Lower leg skin (tissue), 4 donors: ENCODE results near the gene GALNT18. TPM values are rescaled to one million over a fixed set of nuclear protein-coding genes. Genes with fewer than 3 reads are reported as not detected.

Experiments used
- DNase-seq, 2 donors: peaks; one replicate each; pipeline ENCODE4 v3.0.0-alpha.2; 2019; ENCODE audit warnings: low spot score in 2 of 2
- H3K4me3 ChIP-seq: fragments of 200-600 bp; sonication (generic); 2 replicates; pipeline ENCODE4 v1.5.1; 2017; ENCODE audit warnings: mild to moderate bottlenecking, low read depth; ENCODE audit not compliant: poor library complexity, severe bottlenecking
- POLR2A ChIP-seq, 2 donors: fragments of 450-650 bp; IDR thresholded peaks; one replicate each; pipeline ENCODE4 v1.6.1; 2016 to 2017; ENCODE audit warnings: antibody characterized with exemption in 2 of 2, mild to moderate bottlenecking in 1 of 2, moderate library complexity in 1 of 2
- WGBS, 2 donors: methylation state at CpG; one replicate each; pipeline ENCODE4 v1.1.5; 2018; 5-methylcytosine and 5-hydroxymethylcytosine counted together
- intact Hi-C: fragments of 100-400 bp; cut with DNase I; formaldehyde crosslinking; loops from one replicate; pipeline ENCODE4 v1.15.0; 2023; ENCODE audit warnings: low total_unique reads
- total RNA-seq, 4 donors: library from RNA; depleted of rRNA; stranded (reverse); fragments of >200 nt; gene quantifications; one replicate each; pipeline ENCODE4 v1.1.0, GENCODE V29; 2016
- TF ChIP-seq, protein P1 (sequence below), 3 donors: fragments of 450-650 bp; IDR thresholded peaks; one replicate each; pipeline ENCODE4 v1.5.1; 2016; ENCODE audit warnings: antibody characterized with exemption in 3 of 3, mild to moderate bottlenecking in 3 of 3, moderate library complexity in 2 of 3

GALNT18 gene
- total RNA-seq, 4 donors from 2014 or later, result 11.5 to 33.0 (median 17.7) TPM

DNA sequence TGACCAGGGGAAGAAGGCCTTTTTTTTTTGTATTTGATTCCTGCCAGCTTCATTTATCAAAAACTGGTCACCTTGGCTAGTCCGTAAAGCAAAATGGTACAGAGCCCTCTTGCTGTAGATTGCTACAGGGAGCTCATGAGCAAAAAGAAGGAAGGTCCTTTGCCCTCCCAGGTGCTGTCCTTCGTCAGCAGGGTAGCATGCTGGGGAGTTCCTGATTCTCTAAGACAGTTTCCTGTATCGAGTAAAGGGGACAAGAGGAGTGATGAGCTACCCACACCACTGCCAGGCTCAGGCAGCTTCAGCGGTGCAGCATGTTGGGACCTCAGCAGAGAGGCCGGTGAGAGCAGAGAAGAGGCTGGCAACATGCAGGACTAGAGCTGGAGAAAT is 200.9 kb downstream of the GALNT18 start:
- 81 to 88% methylated on average over 5 of the region's 5 CpGs for WGBS, 2 donors
- no peak for DNase-seq
- intact Hi-C loops, result no loop called here
- TF ChIP-seq, protein P1, sequence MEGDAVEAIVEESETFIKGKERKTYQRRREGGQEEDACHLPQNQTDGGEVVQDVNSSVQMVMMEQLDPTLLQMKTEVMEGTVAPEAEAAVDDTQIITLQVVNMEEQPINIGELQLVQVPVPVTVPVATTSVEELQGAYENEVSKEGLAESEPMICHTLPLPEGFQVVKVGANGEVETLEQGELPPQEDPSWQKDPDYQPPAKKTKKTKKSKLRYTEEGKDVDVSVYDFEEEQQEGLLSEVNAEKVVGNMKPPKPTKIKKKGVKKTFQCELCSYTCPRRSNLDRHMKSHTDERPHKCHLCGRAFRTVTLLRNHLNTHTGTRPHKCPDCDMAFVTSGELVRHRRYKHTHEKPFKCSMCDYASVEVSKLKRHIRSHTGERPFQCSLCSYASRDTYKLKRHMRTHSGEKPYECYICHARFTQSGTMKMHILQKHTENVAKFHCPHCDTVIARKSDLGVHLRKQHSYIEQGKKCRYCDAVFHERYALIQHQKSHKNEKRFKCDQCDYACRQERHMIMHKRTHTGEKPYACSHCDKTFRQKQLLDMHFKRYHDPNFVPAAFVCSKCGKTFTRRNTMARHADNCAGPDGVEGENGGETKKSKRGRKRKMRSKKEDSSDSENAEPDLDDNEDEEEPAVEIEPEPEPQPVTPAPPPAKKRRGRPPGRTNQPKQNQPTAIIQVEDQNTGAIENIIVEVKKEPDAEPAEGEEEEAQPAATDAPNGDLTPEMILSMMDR (IDR thresholded peaks at IDR 0.05), result no peak
- TF ChIP-seq POLR2A (IDR thresholded peaks at IDR 0.05), result no peak
- no peak overlapping the region for H3K4me3 ChIP-seq

DNA sequence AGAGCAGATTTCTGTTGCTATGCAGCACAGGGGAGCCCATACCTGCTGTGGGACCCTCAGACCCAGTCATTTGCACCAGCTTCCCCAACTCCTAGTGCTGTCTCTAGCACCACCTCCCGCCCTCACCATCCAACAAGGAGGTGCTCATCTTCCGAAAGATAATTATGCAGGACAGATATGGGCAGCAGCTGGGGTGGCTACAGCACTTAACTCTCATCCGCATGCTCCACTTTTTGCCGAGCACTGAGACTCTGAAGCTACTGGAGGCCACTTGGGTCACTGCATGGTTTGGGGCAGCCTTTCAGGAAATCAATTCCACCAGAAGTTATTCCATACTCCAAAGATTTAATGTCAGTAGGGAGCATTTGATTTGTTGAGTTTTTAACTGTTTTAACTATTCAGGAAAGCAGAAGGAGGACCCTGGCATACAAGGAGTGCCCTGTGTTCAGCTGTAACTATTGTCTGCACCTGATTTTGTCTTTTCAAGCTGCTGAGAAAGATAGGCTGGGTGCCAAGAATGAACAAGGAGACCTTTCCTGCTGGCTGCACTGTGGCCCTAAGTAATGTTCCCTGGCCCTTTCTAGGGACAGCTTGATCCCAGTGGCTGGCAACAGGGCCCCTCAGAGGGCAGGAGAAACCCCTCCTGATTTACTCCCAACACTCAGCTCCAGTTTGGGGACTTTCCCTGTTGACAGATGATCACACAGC is 201.5 kb downstream of the GALNT18 start:
- no peak for DNase-seq
- 84 to 93% methylated on average over 4 of the region's 4 CpGs for WGBS, 2 donors
- no peak overlapping the region for H3K4me3 ChIP-seq
- intact Hi-C loops, result no loop called here
- no peak for TF ChIP-seq POLR2A (IDR thresholded peaks at IDR 0.05)

DNA sequence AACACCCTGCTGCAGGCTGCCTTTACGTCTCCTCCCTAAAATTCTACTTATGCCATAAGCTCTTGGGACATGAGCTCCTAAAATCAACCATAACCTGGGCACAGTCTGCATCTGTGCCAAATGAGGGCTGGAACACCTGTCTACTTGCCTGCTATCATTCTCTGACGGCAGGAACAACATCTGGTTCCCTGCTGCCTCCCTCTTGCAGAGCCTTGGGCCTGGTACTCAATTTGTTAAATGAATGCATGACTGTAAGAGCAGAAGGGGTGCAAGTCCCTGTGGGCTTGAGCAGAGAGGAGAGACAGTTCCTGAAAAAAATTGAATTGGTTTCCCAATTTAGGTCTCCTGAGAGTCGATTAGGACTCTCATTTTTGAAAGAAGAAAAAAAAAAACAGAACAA is 202.1 kb downstream of the GALNT18 start:
- no peak for DNase-seq
- intact Hi-C loops, result no loop called here
- no peak overlapping the region for H3K4me3 ChIP-seq
- TF ChIP-seq, protein P1 (IDR thresholded peaks at IDR 0.05), result no peak
- TF ChIP-seq POLR2A (IDR thresholded peaks at IDR 0.05), result no peak
- 72 to 75% methylated on average over 3 of the region's 3 CpGs for WGBS, 2 donors

DNA sequence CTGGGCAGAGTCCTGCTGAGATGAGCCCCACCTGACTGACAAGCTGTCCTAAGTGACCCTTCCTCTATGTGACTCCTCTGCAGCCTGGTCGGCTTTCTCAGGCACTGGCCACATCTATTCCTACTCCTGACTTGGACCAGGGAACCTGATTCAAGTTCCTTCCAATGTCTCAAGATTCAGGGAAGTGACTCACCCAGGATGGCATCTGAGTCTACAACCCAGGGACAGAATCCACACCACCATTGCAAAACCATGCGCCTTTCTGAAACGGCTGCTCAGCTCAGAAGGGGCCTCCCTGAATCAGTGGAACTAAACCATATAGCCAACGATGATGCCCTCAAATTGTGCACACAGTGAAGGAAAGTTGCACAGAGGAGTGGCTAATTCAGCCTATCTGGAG is 204.9 kb downstream of the GALNT18 start:
- no peak for TF ChIP-seq POLR2A (IDR thresholded peaks at IDR 0.05)
- TF ChIP-seq, protein P1 (IDR thresholded peaks at IDR 0.05), result no peak
- intact Hi-C loops, result no loop called here

DNA sequence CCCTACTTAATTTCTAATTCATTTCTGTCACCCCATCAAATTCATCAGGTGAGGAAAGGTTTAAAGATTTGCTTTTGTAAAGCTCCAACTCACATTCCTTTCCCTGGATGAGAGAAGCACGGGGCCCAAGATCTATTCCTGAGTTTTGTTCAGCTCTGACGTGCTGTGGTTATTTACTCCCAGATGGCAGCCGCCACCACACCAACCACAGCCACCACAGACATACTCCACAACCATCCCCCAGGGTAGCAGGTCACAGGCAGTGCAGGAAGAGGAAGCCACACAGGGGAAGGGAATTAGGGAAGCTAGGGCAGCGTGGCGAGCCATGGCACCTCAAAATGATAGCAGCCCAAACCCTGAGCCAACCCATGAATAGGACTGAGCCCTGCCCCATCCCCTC is 205.3 kb downstream of the GALNT18 start:
- DNase-seq, result no peak
- TF ChIP-seq, protein P1 (IDR thresholded peaks at IDR 0.05), result no peak
- no peak for TF ChIP-seq POLR2A (IDR thresholded peaks at IDR 0.05)
- 76 to 81% methylated on average over 5 of the region's 5 CpGs for WGBS, 2 donors
- intact Hi-C loops, result no loop called here
- no peak overlapping the region for H3K4me3 ChIP-seq

More for the DNA sequence above, 204.9 kb downstream of the GALNT18 start:
- DNase-seq, result no peak
- H3K4me3 ChIP-seq, result no peak overlapping the region
- WGBS, 2 donors, result 73 to 80% methylated on average over 4 of the region's 4 CpGs

DNA sequence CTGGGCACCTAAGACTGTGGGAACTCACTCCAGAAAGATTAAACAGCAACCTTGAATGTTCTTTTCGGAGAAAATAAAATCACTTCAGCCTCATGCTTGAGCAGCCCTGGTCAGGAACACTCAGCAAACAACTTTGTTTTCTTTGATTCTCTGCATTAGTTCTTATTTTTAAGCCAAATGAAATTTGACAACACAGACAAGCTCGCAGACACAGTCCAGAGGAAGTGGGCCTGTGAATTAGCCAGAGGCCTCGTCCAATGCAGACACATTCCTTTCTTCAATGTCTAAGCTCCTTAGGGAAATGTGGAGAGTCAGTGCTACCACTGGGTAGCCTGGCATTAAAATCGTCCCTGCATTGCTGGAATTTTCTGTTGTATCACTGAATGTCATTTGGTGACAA is 205.9 kb downstream of the GALNT18 start:
- WGBS, 2 donors, result 59 to 65% methylated on average over 4 of the region's 4 CpGs
- TF ChIP-seq POLR2A (IDR thresholded peaks at IDR 0.05), result no peak
- TF ChIP-seq, protein P1 (IDR thresholded peaks at IDR 0.05), result no peak
- intact Hi-C loops, result no loop called here
- no peak for DNase-seq
- H3K4me3 ChIP-seq, result no peak overlapping the region
